NCI-H1092 treated with DMSO at 0.1 percent for 48 hours (cell line): ENCODE results near the gene DDA1.
"Not testable (repeated sequence)": the region's sequence is repeated elsewhere in the genome, so short reads cannot be mapped to it uniquely, and the experiment has no call there.

ENCODE experiments used
- DNase-seq: peaks from one replicate; lab custom pipeline; 2025; lab: John Stamatoyannopoulos, UW

Gene DDA1

DNA sequence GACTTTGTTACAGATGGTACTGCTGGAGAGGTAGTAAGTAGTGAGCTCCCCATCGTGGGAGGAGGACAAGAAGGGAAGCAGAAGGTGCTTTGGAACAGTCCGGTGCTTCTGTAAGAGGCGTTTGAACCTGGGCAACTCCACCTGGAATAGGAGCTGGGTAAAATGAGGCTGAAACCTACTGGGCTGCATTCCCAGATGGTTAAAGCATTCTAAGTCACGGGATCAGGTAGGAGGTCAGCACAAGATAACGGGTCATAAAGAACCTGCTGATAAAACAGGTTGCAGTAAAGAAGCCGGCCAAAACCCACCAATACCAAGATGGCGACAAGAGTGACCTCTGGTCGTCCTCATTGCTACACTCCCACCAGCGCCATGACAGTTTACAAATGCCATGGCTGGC is 22.6 kb upstream of the DDA1 start:
- DNase-seq: no peak

DNA sequence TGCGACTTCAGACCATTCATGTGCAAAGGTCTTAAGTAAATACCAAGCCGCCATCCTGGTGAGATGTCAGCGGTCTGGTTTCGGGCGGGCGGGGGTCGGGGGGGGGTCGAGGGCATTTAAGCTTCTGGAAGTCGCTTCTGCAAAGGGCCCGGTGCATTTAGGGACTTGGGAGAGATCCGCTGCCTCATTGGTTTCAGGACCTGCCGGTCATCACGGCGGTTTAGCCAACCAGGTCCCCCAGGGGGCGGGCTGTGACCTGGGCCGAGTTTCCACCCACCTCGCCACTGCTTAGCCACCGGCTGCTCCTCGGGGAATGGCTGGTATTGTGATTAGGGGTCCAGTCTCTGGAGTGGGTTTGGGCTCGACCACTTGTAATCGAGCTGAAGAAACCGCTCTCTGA is 19.9 kb upstream of the DDA1 start:
- no peak for DNase-seq

DNA sequence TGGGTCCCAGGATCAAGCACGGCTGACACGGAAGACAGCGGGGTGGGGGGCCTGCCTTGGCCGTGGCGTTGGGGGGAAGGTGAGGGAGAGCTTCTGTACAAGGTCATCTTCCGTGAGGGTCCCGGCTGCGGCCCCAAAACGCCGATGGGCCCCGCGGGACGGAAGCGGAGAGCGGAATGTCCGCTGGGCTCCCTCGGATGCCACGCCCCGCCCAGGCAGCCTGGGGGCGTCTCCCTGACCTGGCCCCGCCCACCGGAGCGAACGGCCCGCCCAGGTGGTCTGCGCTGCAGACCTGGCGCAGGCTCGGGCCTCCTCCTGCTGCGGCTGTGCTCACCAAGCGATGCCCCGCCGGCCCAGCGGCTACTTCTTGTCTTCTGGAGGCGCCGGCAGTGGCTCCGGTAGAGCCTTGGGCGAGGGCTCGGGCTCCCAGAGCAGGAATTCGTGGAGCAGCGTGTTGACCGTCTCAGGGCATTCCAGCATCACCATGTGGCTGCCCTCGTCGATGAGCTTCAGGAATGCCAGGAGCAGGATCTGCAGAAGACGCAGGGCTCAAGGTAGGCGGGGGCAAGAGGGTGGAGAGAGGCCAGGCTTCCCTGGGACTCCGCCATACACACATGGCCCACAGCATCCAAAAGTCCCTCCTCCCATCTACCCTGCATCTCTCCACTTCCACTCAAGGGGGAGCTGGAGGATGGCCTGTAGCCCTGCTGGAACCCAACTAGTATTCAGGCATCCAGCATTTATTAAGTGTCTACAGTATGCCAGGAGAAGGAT is 16.9 kb upstream of the DDA1 start:
- no peak for DNase-seq

DNA sequence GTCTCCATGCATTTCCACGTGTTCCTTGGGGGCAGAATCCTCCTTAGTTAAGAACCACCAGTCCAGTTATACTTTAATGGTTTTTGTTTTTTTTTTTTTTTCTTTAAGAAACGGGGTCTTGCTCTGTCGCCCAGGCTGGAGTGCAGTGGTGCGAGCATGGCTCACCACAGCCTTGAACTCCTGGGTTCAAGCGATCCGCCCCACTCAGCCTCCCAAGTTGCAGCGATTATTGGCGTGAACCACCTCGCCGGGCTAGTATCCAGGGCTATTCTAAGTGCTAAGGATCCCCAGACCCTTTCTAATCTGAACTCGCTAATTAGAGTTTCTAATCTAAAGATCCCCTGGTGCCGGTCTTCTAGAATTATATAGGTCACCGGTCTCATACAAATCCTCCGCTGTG is 15.8 kb upstream of the DDA1 start:
- DNase-seq: no peak

DNA sequence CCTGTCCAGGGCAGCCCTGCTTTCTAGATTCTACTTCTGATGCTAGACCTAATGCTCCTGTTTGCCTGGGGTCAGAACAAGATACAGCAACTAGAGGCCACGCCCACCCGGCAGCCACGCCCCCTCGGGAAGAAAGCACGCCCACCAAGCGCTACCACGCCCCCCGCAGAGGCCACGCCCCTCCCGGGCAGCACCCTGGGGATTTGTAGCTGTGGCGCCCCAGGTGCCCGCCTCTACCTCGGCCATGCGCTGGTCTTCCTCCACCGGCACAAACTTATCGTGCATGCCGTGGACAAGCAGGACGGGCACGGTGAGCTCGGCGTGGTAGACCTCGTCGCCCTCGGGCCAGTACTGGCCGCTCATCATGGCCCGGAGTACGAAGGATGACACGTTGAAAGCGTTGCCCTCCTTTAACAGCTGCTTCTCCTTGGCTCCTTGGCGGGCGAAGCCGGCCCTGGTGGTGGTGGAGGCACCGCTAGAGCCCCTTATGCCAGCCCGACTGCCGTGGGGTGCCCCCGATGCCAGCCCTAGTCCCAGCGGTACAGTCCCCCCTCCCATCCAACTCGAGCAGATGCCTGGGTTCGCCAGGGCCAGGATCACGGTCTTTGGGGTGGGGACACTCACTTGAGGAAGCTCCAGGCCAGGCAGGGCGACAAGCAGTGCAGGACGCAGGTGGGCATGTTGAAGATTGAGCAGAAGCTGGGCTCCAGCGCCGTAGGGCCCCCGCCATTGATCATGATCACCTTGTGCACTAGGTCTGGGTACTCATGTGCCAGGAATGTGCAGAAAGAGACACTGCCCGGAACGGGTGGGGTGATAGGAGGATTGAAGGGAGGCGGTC is 15.1 kb upstream of the DDA1 start:
- no peak for DNase-seq

DNA sequence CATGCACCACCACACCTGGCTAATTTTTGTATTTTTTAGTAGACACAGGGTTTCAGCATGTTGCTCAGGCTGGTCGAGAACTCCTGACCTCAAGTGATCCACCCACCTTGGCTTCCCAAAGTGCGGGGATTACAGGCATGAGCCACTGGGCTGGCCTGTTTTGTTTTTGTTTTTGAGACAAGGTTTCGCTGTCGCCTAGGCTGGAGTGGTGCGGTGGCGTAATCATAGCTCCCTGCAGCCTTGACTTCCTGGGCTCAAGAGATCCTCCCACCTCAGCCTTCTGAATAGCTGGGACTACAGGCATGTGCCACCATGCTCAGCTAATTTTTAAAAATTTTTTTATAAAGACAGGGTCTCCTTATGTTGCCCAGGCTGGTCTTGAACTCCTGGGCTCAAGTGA is 13.8 kb upstream of the DDA1 start:
- DNase-seq: not testable (repeated sequence)

DNA sequence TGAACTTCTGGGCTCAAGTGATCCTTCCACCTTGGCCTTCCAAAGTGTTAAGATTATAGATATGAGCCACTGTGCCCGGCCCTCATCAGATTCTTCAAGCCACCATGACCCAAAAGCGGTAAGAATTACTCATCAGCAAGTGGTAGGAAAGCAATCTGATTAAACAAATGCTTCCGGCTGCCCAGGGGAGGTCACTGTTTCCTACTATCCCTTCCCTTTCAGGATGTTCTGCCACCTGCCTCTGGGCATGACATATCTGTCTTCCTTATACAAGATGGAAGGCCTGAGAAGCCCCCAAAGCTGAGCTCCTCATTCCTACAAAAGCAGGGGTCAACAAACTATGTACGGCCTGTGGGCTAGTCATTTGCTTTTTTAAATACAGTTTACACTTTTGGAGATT is 13.1 kb upstream of the DDA1 start:
- no peak for DNase-seq

DNA sequence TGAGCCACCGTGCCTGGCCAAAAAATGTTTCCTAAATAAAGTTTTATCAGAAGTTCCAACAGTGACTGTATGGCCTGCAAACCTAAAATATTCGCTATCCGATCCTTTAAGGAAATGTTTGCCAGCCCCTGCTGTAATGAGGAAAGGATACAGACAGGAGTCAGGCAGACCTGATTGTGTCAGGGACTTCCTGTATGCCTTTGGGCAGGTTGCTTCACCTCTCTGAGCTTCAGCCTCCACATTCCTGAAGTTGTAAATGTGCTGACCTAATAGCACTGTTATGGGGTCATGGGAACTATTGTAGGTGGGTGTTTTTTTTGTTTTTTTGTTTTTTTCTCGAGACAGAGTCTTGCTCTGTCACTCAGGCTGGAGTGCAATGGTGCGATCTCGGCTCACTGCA is 12.4 kb upstream of the DDA1 start:
- no peak for DNase-seq

DNA sequence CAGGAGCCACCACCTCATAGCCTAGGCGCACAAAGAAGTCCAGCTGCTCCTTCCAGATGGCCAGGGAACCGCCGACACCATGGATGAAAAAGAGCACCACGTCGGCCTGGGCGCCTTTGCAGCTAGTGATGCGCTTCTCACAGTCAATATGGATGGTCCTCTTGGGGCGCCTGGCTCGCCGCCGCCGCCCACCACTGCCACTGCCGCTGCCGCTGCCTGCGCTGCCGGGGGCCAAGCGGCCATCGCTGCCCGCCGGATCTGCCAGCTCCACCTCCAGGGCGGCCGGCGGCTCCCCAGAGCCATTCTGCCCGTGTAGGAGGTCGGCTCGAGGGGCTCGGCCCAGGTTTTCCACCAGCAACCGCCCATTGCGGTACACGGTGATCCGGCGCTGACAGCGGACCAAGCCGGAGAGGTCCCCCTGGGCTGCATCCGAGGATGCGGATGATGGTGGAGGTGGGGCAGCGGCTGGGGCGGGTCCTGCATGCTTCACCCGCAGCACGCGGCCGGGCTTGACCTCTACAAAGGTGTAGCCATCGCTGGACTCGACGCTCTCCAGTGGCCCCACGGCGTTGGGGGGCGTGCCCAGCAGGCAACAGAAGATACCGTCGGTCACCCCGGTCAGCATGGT is 8.3 kb upstream of the DDA1 start:
- DNase-seq: no peak

DNA sequence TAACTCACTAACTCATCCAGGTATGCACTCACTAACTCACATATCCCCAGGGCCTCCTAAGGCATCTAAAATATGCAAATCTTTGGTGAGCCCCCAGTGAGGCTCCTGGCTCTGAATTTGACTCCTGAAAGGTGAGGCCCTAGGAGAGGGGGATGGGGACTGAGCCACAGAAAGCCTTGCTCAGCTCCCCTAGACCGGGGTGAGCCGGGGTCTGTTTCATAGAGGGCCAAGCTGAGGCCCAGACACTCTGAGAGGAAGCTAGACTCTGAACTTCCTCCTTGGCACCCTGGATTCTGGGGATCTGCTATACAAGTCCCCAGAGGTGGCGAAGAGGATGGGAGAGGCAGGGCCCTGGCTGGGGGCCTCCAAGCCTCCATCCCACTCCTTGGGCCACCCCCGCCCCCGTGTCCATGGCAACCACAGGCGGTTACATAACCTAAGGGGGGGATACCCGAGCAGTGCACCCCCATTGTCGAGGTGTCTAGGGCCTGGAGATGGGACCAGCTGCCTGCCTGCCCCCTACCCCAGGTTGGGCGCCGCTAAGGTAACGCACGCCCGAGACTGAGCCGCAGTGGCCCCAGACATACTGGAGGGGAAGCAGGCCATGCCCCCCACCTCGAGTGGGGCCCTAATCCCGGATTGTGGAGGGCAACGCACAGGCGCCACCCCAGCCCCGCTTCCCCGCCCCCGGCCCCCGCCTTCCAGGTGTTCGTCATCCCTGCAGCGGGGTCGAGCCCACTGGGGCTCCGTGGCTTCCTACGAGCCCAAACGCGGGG is 6.8 kb upstream of the DDA1 start:
- DNase-seq: no peak

DNA sequence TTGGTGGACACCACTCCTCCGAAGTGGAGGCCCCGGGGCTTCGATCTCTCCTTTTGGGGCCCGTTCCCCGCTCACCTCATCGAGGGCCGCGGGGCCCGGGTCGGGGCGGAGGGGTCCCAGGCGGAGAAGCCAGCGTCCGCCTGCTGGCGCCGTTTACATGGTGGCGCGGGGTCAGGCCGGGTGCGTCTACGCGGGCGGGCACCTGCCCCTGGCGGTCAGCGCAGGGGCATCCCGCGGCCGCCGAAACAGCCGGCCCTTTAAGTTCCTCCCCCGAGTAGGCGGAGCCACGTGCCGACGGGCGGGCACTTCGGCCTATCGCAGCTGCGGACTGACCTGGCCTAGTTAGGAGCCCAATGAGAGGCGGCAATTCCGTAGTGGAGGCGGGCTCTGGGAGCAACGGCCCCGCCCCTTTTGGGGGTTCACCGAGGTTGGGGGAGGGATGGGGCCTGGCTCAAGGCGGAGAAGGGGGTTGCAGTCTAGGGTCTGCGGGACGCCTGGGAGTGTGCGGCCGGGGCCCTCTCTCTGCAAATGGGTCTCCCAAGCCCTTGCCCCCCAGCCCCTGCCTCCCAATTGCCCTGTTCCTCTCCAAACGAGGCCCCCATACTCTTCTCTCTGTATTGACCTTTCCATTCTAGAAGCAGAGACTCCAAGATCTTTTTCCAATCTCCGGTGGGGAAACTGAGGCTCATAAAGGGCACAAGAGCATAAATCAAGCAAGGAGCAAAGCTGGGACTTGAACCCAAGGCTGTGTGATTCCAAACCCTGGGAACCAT is 6.0 kb upstream of the DDA1 start, which contains the start of gene ABHD8:
ABHD8 (minus strand) TSS at position 259 of the 773 bp plus-strand sequence. CDS start 1,809 bp downstream, outside the sequence.
- peak; percentile 93 for DNase-seq

DNA sequence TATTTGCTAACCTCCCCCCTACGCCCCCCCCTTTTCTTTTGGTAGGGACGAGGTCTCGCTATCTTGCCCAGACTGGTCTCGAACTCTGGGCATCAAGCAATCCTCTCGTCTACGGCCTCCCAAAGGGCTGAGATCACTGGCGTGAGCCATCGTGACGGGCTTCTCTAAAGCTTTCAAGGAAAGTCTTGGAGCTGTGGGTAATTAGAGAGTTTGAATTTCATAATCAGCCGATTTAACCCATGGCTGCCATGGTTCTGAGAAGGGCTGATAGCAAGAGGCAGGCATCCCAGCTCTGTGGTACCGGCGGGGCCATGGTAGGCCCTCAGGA is 5.5 kb upstream of the DDA1 start:
- DNase-seq: no peak

DNA sequence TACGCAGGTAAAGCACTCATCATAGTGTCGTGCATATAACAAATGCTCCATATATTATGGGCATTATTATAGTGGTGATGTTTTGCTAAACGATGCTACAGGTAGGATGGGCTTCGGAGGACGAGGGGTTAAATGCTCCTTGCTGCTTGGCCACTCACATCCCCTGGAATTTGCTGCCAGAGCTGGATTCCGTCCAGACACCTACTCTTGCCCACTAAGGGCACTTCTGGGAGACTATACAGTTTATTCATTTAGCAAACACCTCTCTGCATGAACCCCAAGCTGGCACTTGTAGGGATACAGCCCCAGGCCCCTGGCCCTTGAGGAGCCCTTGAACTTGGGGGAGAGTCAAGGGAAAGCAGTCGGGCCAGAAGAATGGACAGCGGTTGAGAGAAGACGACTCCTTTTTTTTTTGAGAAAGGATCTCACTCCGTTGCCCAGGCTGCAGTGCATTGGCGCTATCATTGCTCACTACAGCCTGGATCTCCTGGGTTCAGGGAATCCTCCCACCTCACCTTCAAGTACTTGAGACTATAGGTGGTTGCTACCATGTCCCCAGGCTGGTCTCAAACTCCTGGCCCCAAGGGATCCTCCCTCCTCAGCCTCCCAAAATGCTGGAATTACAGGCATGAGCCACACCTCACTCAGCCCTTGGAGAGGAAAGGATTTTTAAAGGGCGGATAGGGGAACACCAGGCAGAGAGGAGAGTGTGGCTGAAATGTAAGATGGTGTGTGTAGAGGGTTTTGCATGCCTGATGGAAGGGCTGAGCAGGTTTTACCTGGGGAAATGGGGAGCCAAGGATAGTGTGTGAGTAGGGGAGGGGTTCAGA is 4.8 kb upstream of the DDA1 start:
- no peak for DNase-seq

DNA sequence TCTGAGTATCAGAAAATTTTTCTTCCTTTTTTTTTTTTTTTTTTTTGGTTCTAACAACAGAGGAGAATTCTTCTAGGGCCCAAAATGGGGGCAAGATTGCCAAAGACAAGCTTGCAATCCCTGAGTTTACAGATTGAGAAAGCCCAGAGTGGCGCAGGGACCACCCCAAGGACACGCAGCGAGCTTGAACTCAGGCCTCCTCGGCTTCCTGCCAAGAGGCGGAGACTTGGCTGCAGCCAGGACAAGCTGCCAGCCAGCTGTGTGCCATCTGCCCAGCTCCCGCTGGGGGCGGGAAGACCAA is 4.2 kb upstream of the DDA1 start:
- DNase-seq: no peak

DNA sequence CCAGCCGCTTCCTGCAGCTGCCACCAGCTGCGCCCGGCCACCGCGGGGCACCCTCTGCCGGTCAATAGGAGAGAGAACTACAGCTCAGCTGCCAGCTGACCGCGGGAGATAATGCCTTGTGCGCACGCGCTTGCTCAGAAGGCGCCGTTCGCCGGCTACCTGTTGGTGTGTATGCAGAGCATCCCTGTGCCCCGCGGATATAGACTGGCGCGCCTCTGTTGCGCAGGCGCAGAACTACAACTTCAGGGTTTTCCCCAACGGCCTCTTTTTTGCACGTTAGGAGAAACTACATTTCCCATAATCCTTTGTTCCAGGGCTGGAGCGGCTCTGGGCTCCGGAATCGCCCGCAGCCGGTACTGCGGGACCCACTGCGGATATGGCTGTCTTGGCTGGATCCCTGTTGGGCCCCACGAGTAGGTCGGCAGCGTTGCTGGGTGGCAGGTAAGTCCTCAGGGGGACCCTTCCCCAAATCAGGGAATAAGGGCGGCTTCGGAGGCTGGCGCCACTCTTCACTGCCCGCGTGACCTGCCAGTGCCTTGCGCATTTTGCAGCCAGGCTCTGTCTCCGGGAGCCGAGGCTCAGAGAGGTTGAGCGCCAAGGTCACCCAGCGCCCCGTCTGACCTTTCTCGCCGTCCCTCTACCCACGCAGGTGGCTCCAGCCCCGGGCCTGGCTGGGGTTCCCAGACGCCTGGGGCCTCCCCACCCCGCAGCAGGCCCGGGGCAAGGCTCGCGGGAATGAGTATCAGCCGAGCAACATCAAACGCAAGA is 3.7 kb upstream of the DDA1 start, which contains the start of gene MRPL34:
MRPL34 (plus strand) TSS at position 356 of the 768 bp plus-strand sequence; CDS start at position 377, 21 bp downstream.
- peak; percentile 99 for DNase-seq

DNA sequence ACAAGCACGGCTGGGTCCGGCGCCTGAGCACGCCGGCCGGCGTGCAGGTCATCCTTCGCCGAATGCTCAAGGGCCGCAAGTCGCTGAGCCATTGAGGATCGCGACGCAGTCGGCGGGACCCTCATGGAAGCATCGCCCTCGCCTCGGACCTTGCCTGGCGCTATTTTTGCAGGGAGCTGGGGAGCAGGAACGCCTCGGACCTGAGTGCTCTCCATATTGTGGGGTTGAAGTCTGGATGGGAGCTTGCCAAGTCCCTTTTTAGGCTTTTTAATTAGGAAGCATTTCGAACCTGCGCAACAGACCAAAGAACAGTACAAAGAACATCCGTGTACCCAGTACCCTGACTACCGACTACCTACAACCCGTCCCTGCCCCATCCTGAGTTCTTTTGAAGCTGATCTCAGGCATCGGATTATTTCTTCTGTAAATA is 3.1 kb upstream of the DDA1 start:
- DNase-seq: peak; percentile 38

DNA sequence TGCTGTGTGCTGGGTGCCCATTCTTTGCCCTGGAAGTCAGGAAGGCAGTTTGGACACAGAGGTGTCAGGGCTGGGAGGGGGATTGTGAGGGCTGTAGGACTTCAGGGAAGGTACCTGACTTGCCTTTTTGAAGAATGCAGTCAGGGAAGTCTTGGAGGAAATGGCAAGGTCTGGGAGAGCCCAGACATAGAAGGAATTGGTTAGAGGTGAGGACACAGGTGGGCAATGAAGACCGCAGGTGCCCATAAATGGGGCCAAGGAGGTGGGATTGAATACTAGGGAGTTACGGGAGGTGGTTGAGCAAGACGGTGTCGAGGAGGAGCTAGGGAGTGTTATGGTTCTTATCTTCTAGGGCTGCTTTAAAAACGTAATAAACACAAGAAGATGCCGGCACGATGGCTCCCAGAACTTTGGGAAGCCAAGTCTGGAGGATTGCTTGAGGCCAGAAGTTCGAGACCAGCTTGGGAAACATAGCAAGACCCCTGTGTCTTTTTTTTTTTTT is 1.4 kb upstream of the DDA1 start:
- no peak for DNase-seq

DNA sequence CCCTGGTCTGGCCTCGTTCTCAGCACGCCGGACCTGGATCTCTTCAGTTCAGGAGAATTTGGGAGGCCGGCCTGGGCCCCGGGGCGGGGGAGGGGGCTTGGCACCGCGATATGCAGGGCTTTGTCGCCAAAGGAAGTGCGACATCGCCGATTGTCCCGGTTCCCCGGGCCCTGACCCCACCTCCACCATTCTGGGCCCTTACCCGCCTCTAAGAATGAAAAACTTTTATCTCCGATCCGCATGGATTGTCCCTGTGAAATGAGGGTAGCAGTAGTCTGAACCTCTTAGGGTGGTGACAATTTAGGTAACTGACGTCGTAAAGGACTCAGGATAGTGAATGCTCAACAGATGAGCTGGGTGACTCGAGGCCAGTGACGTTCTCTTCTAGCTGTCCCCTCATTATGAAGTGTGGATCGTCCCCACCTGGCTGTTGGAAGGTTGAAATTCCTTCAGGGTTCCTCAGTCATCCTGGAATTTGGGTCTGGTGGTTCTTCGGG is 650 bp downstream of the DDA1 start:
- no peak for DNase-seq

DNA sequence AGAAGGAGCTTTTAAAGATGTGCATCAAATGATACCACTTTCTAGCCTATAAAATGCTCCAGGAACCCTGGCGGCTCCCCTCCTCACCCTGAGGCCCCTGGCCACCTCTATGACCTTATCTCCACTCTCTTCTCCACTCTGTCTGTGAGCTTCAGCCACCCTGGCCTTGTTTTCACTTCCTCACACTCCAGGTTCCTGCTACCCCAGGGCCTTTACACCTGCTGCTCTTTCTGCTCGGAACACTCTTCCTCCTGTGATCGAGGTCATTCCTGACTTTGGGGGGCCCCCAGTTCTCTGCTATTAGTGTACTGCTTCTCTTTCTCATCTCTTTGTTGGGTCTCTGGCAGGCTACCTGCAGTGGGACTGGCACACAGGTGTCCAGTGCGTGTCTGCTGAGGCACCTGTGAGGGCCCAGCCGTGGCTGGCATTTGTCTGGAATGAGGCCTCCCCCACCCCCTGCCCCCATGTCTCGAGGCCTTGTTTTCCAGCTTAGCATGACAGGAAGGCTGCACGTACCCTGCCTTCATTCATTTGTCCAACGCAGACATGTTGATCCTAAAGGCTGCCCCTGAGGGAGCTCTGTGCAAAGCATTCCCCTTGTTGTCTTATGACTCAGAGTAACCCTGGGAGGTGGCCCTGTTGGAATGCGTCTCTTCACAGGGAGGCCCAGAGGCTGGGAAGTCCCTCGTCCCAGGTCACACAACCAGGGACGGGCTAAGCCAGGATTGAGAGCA is 2.3 kb downstream of the DDA1 start:
- DNase-seq: no peak
